Amygdala (tissue), 56 donors: Measurements from ENCODE around the gene BRICD5.

ENCODE experiments used
- DNase-seq, 56 donors: peaks; one replicate each; lab custom pipeline; 2025; lab: John Stamatoyannopoulos, UW

The BRICD5 gene

GRCh38 chr16:2226245-2226793, 15.7 kb upstream of the BRICD5 start:
- DNase-seq, result no peak

DNA sequence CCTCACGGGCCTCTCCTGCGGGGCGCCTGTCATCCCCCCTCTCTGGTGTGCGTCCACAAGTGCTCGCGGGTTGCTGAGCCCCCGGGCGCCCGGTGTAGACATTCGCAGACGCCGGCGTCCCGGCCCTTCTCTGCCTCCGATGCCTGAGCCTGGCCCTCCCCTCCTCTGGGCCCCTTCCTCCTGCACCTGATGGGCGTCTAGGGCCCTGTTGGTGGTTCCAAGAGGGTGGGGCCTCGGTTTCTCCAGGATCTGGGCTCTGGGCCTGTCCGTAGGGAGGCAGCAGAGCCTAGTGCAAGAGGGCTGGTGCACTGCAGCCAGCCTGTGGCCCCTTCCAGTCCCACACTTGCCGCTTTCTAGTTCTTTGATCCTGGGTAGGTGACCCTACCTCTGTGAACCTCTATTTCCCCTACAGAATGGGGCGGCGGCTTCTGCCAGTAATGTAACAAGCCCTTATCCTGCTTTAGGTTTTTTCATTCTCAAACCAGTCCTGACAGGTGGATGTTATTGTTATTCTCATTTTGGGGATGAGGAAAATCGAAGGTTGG, 13.4 kb upstream of the BRICD5 start:
- peak in 5 of 56 donors; percentile 16 to 47 (median 39) for DNase-seq

GRCh38 chr16:2223221-2223941, 12.7 kb upstream of the BRICD5 start, which contains the start of gene E4F1:
TSS of gene E4F1 (plus strand) at chr16:2223591. CDS start at chr16:2223614, 23 bp downstream.
- peak; percentile 54 to 99 (median 97) for DNase-seq

- DNase-seq, result no peak
Measured at GRCh38 chr16:2216330-2216729, 5.7 kb upstream of the BRICD5 start.

DNA sequence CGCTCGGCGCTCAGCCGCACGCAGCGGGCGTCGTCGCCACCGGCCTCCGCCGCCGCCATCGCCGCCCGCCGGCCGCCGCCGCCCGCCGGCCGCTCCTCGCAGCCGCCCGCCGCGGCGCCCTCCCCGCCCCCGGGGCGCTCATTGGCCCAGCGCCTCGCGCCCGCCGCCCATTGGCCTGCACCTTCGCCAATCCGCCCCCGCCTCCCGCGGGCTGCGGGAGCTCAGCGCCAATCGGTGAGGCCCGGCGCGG, 4.0 kb upstream of the BRICD5 start, which contains the start of gene PGP:
TSS of gene PGP (minus strand) at position 122 of the 250 bp plus-strand sequence. CDS start at position 59, 63 bp downstream.
- DNase-seq, result no peak

DNA sequence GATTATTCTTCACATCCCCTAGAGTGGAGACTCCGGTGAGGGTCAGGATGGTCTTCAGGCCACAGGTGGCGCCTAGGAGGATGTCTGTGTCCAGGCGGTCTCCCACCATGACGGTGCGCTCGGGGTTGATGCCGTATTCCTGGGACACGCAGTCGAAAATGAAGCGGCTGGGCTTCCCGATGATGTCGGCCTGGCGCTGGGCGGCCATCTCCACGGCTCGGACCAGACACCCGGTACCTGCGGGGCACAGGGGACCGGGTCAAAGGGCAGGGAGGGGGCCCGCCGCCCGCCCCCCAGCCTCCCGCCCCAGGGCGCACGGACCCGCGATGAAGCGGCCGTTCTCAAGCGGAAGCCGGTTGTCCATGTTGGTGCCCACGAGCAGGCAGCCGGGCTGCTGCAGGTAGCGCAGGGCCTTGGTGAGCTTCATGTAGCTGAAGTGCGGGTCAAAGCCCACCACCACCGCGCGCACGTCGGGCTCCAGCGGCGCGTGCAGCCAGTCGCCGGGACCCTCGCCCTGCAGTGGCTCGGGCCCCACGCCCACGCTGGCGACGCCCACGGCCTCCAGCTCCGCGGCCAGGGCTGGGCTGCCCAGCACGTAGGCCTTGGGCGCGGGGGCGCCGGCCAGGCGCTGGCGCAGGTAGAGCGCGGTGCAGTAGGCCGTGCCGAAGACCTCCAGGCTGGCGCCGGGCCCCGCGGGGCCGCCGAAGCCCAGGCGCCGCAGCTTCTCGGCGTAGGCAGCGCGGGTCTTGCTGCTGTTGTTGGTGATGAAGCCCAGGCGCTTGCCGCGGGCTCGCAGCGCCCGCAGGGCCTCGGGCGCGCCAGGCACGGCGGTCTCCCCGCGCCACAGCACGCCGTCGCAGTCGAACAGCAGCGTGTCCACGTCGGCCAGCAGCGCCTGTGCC, 3.4 kb upstream of the BRICD5 start:
- no peak for DNase-seq

- no peak for DNase-seq
Measured at GRCh38 chr16:2212362-2213324, 2.0 kb upstream of the BRICD5 start.

GRCh38 chr16:2211923-2212347, 1.3 kb upstream of the BRICD5 start:
- DNase-seq, result no peak

DNA sequence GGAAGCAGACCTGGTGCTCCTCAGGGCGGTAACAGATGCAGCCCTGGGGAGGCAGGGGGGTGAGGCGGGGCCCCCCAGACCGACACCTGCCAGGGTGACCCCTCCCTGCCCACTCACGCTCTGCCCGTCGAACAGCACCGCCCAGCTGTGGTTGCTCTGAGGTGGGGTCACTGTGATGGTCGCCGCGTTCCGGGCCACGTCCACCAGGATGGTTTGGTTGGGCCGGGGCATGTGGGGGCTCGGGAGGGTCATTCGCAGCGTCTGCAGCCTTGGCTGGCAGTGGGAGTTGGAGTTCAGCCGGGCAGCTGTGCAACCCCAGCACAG, 692 bp downstream of the BRICD5 start:
- DNase-seq, result no peak

DNA sequence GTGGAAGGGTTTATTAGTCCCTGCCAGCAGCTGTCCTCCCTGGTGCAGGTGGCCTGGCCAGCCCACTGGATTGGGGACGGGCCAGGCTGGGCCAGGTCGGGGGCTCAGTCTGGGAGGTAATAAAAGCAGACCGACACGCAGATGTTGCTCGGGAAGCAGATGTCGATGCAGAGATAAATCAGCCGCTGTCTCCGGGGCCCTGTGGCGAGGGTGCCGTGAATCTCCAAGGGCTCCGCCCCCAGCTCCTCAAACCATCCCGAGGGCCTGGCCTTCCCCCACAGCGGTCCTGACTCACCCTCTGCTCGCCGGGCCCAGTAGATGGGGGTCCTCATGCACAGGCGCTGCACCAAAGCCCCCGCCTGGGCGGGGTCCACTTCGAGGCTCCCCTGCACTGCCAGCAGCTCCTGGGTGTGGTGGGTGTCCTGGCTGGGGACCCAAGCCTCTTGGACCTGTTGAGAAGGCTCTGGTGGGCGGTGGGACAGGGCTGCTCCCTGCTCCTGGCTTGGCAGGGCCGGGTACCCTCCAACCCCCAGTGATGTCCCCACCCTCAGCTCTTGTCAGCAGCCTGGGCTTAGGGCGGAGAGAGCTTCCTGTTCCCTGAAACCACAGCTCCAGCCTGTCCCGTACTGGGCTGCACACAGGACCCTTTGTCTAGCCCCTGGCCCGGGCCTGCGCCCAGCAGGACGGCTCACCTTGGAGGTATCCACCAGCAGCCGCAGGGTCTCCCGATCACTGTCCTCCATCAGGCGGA, 1.2 kb downstream of the BRICD5 start:
- DNase-seq, result no peak

- DNase-seq, result no peak
Measured at GRCh38 chr16:2208772-2209171, 1.9 kb downstream of the BRICD5 start.

- DNase-seq, result no peak
Measured at GRCh38 chr16:2208308-2208707, 2.4 kb downstream of the BRICD5 start.

DNA sequence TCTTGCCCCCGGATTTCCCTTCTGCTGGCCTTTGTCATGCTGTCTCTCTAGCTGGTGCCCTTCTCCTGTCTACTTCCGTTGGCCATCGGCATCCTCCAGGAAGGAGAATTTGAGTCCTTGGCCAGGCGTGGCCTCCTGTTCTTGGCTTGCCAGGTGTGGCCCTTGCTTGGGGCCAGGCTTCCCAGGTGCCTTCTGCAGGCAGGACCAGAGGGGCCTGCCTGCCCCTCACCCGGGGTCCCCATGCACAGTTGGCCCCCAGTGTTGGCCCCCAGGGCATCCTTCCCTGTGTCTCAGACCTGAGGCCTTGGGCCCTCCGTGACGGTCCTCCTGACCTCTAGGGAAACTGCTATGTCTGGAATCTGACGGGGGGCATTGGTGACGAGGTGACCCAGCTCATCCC, 2.8 kb downstream of the BRICD5 start:
- DNase-seq, result no peak

DNA sequence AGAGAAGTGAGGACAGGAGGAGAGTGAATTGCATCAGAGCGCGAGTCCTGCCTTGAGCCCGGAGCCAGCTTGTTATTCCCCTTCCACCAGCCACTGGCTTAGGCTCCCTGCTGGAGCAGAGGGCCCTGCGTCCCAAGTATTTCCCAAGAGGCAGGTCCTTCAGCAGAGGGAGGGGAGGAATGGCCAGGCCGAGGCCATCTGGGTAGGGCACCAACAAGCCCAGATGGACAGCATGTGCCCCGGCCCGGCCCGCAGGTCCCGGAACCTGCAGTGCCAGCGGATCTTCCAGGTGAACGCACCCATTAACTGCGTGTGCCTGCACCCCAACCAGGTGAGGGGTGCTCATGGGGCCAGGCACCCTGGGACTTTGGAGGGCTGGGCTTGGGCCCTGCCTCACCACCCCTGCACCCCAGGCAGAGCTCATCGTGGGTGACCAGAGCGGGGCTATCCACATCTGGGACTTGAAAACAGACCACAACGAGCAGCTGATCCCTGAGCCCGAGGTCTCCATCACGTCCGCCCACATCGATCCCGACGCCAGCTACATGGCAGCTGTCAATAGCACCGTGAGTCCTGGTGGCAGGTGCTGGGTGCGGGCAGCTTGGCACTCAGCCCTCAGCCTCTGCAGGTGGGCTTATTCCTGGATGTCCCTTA, 3.8 kb downstream of the BRICD5 start:
- DNase-seq, result no peak

DNA sequence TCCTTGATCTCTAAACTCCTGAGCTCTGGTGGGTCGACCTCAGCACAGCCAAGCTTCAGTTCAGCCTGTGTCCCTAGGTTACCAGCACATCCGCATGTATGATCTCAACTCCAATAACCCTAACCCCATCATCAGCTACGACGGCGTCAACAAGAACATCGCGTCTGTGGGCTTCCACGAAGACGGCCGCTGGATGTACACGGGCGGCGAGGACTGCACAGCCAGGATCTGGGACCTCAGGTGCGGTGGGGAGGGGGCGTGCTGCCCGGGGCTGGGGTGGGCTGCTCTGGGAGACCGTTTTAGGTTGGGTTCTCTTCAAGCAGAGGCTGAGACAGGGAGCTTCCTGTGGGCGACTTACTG, 4.3 kb downstream of the BRICD5 start:
- DNase-seq, result no peak

DNA sequence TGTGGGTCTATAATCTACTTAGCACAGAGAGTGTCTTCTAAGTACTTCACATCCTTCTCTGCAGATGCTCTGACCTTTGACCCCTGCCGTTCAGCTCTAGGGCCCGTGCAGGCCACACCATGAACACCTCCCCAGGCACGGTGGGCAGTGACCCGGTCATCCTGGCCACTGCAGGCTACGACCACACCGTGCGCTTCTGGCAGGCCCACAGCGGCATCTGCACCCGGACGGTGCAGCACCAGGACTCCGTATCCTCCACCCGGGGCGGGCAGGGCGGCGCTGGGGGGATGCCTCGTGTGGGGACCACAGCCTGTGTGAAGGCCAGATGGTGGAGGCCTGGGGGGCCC, 4.7 kb downstream of the BRICD5 start:
- peak in 5 of 56 donors; percentile 59 to 84 (median 69) for DNase-seq

DNA sequence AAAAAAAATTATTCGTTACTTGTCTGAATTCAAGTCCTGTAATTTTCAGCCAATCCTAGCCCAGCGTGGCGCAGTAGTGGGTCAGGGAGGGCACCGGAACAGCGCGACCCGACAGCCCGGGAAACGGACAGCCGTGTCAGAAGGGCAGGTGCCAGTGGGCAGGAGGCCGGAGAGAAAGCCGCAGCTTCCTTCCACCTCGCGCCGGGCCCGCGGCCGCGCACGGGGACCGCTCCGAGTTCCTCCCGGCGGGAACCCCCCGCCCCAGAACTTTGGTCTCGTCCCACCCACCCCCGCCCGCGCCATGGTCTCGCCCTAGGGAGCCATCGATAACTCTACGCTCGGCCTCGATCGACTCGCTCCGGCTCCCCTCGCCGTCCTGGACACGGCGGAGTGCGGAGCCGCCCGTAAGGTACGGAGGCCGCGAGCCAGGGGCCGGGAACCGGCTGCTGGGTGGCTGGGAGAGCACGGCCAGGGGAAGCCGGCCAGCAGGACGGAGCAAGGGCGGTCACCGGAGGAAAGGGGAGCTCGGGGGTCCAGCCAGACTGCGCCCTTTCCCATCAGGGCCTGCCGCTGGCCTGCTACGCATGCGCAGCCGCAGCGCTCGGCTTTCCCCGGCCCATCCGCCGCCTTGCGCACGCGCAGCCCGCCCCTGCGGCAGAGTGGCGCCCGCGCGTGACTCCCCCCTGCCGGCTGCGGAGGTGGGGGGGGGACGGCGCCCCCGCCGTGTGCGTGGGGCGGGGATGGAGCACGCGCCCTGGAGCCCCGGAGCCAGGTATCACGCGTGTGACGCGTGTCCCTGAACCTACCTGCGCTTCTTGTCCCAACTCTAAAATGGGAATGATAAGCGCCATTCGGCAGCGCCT, 5.3 kb downstream of the BRICD5 start, which contains the start of gene MLST8:
TSS of gene MLST8 (plus strand) at position 351 of the 863 bp plus-strand sequence. CDS start 632 bp downstream, outside the sequence.
- DNase-seq, result peak; percentile 27 to 98 (median 86)
